H9 (cell line): ENCODE data around the gene ZNF213. TPM values are rescaled to one million over a fixed set of nuclear protein-coding genes. Genes with fewer than 3 reads are reported as not detected.

Source experiments
- DNase-seq: peaks from one replicate; pipeline ENCODE4 v3.0.0-alpha.2; 2017
- H2AFZ ChIP-seq: one replicate; pipeline ENCODE4 v1.6.1; 2013; ENCODE audit warnings: mild to moderate bottlenecking, low read length, control low read depth, moderate library complexity
- H2AK5ac ChIP-seq: 2 replicates; pipeline ENCODE4 v1.6.1; 2013; ENCODE audit warnings: low read length, control low read depth, mixed read lengths; ENCODE audit not compliant: insufficient read length
- H2BK120ac ChIP-seq: one replicate; pipeline ENCODE4 v1.6.1; 2013; ENCODE audit warnings: low read depth, mild to moderate bottlenecking, low read length, control low read depth, inconsistent platforms; ENCODE audit not compliant: poor library complexity, severe bottlenecking
- H2BK12ac ChIP-seq: 2 replicates; pipeline ENCODE4 v1.6.1; 2013; ENCODE audit warnings: low read length, control low read depth, mixed read lengths, low read depth; ENCODE audit not compliant: insufficient read length
- H2BK15ac ChIP-seq: 2 replicates; pipeline ENCODE4 v1.6.1; 2013; ENCODE audit warnings: low read depth, low read length, control low read depth
- H2BK20ac ChIP-seq: one replicate; pipeline ENCODE4 v1.6.1; 2013; ENCODE audit warnings: low read depth, mild to moderate bottlenecking, low read length, control low read depth, inconsistent platforms; ENCODE audit not compliant: poor library complexity, severe bottlenecking
- H2BK5ac ChIP-seq: 2 replicates; pipeline ENCODE4 v1.6.1; 2013; ENCODE audit warnings: low read length, control low read depth, mixed read lengths; ENCODE audit not compliant: insufficient read length
- H3K14ac ChIP-seq: 2 replicates; pipeline ENCODE4 v1.6.1; 2013; ENCODE audit warnings: low read length, control low read depth; ENCODE audit not compliant: insufficient read depth
- H3K18ac ChIP-seq: 2 replicates; pipeline ENCODE4 v1.6.1; 2013; ENCODE audit warnings: low read depth, mild to moderate bottlenecking, mixed read lengths, low read length, control low read depth; ENCODE audit not compliant: insufficient read length
- H3K23ac ChIP-seq: 2 replicates; pipeline ENCODE4 v1.6.1; 2013; ENCODE audit warnings: low read length, control low read depth, mixed read lengths, low read depth; ENCODE audit not compliant: insufficient read length
- H3K23me2 ChIP-seq: 2 replicates; pipeline ENCODE4 v1.6.1; 2013; ENCODE audit warnings: low read depth, mild to moderate bottlenecking, mixed read lengths, low read length, control low read depth; ENCODE audit not compliant: insufficient read length, poor library complexity, severe bottlenecking
- H3K27ac ChIP-seq: 2 replicates; pipeline ENCODE4 v1.5.1; 2013; ENCODE audit warnings: low read length, control low read depth, mixed read lengths, low read depth; ENCODE audit not compliant: insufficient read length
- H3K27me3 ChIP-seq: 2 replicates; pipeline ENCODE4 v1.6.1; 2013; ENCODE audit warnings: low read length, control low read depth, inconsistent platforms; ENCODE audit not compliant: insufficient read depth
- H3K4ac ChIP-seq: 2 replicates; pipeline ENCODE4 v1.6.1; 2013; ENCODE audit warnings: low read depth, mild to moderate bottlenecking, control low read depth, inconsistent platforms, low read length, moderate library complexity
- H3K4me1 ChIP-seq: 2 replicates; pipeline ENCODE4 v1.6.1; 2013; ENCODE audit warnings: low read length, control low read depth, inconsistent platforms; ENCODE audit not compliant: insufficient read depth
- H3K4me2 ChIP-seq: 2 replicates; pipeline ENCODE4 v1.6.1; 2013; ENCODE audit warnings: low read length, control low read depth, mixed read lengths; ENCODE audit not compliant: insufficient read length, insufficient read depth
- H3K56ac ChIP-seq: 2 replicates; pipeline ENCODE4 v1.6.1; 2013; ENCODE audit warnings: low read depth, mild to moderate bottlenecking, mixed read lengths, low read length, control low read depth; ENCODE audit not compliant: insufficient read length
- H3K79me1 ChIP-seq: 2 replicates; pipeline ENCODE4 v1.6.1; 2013; ENCODE audit warnings: low read depth, mild to moderate bottlenecking, moderate library complexity, low read length, control low read depth, inconsistent platforms; ENCODE audit not compliant: insufficient read depth, poor library complexity, severe bottlenecking
- H3K79me2 ChIP-seq: 2 replicates; pipeline ENCODE4 v1.6.1; 2013; ENCODE audit warnings: low read length, control low read depth, inconsistent platforms; ENCODE audit not compliant: insufficient read depth
- H3K9ac ChIP-seq: 2 replicates; pipeline ENCODE4 v1.6.1; 2013; ENCODE audit warnings: low read length, control low read depth, mixed read lengths; ENCODE audit not compliant: insufficient read length; ENCODE audit errors: extremely low read depth
- H3K9me3 ChIP-seq: one replicate; pipeline ENCODE4 v1.6.1; 2013; ENCODE audit warnings: low read depth, low read length, inconsistent platforms; ENCODE audit not compliant: control insufficient read depth
- H3T11ph ChIP-seq: one replicate; pipeline ENCODE4 v1.6.1; 2013; ENCODE audit warnings: mild to moderate bottlenecking, low read length, control low read depth, inconsistent platforms
- H4K20me1 ChIP-seq: one replicate; pipeline ENCODE4 v1.6.1; 2013; ENCODE audit not compliant: control insufficient read depth, insufficient read length, insufficient read depth
- H4K5ac ChIP-seq: 2 replicates; pipeline ENCODE4 v1.6.1; 2013; ENCODE audit warnings: low read depth, mild to moderate bottlenecking, mixed read lengths, low read length, control low read depth; ENCODE audit not compliant: insufficient read length
- H4K8ac ChIP-seq: replicated peaks from 2 replicates; pipeline ENCODE4 v1.6.1; 2013; ENCODE audit warnings: low read length, control low read depth, mixed read lengths, low read depth; ENCODE audit not compliant: insufficient read length
- H4K91ac ChIP-seq: 2 replicates; pipeline ENCODE4 v1.6.1; 2013; ENCODE audit warnings: low read depth, mild to moderate bottlenecking, moderate library complexity, mixed read lengths, low read length, control low read depth; ENCODE audit not compliant: insufficient read length
- H3K27ac Mint-ChIP-seq, 3 experiments: 2 replicates in 2 of 3; 3 replicates in 1 of 3; pipeline ENCODE4 v1.8.0; 2020 to 2021; ENCODE audit warnings: mixed read lengths in 3 of 3, mild to moderate bottlenecking in 1 of 3, moderate library complexity in 1 of 3
- H3K27me3 Mint-ChIP-seq: 2 replicates; pipeline ENCODE4 v1.8.0; 2021; ENCODE audit warnings: low read depth, mild to moderate bottlenecking, moderate library complexity, mixed read lengths
- H3K36me3 Mint-ChIP-seq, 3 experiments: 2 replicates in 2 of 3; 3 replicates in 1 of 3; pipeline ENCODE4 v1.8.0; 2020 to 2021; ENCODE audit warnings: low read depth in 3 of 3, mixed read lengths in 3 of 3; ENCODE audit not compliant: insufficient read depth in 1 of 3
- H3K4me1 Mint-ChIP-seq, 2 experiments: 2 replicates each; pipeline ENCODE4 v1.8.0; 2020; ENCODE audit warnings: mixed read lengths in 2 of 2
- H3K4me3 Mint-ChIP-seq, 2 experiments: 2 replicates in 1 of 2; 3 replicates in 1 of 2; pipeline ENCODE4 v1.8.0; 2020 to 2021; ENCODE audit warnings: mild to moderate bottlenecking in 2 of 2, mixed read lengths in 2 of 2, moderate library complexity in 1 of 2
- H3K9me3 Mint-ChIP-seq, 2 experiments: 2 replicates in 1 of 2; 3 replicates in 1 of 2; pipeline ENCODE4 v1.8.0; 2020; ENCODE audit warnings: mild to moderate bottlenecking in 2 of 2, mixed read lengths in 2 of 2, moderate library complexity in 1 of 2
- CTCF ChIP-seq: fragments of 200-600 bp; sonication (generic); conservative IDR thresholded peaks from 3 replicates; pipeline ENCODE4 v1.8.0; 2021; ENCODE audit warnings: antibody characterized with exemption, mild to moderate bottlenecking
- WGBS: extraction: QIAGEN DNeasy Blood & Tissue Kit; methylation state at CpG from one replicate; pipeline ENCODE4 v1.1.7; 2013; ENCODE audit warnings: missing lambda C conversion rate, low lambda C conversion rate, mixed read lengths; ENCODE audit not compliant: insufficient read length; ENCODE audit errors: extremely low coverage; 5-methylcytosine and 5-hydroxymethylcytosine counted together
- total RNA-seq: library from RNA; stranded (reverse); gene quantifications from 2 replicates; pipeline ENCODE4 v1.2.1, GENCODE V29; 2021

ZNF213 gene
- total RNA-seq, 1 experiment from 2014 or later = 6.4 TPM

- Histone ChIP-seq H2AFZ (peak within 1 kb of the TSS; percentile 87), H3K4me1 (no peaks in the 10 kb centered on the region), H2BK5ac (no peak within 1 kb of the TSS), H3T11ph (no peak within 1 kb of the TSS), H2AK5ac (no peak within 1 kb of the TSS), H2BK20ac (no peak within 1 kb of the TSS), H3K4ac (no peak within 1 kb of the TSS), H3K56ac (no peak within 1 kb of the TSS), H2BK15ac (no peak within 1 kb of the TSS), H3K23me2 (peaks cover 39% of the 10 kb centered on the region), H3K9ac (peak within 1 kb of the TSS; percentile 57), H2BK120ac (no peak within 1 kb of the TSS), H3K79me2 (no peaks in the 10 kb centered on the region), H4K8ac (no peak within 1 kb of the TSS), H3K27me3 (peaks cover 2% of the 10 kb centered on the region; the same call in 1 of the 2 replicates), H3K14ac (no peak within 1 kb of the TSS), H3K4me2 (peak within 1 kb of the TSS; percentile 92), H3K23ac (no peak within 1 kb of the TSS), H3K27ac (no peak within 1 kb of the TSS), H4K20me1 (no peaks in the 10 kb centered on the region), H2BK12ac (no peak within 1 kb of the TSS), H4K5ac (no peak within 1 kb of the TSS), H4K91ac (no peak within 1 kb of the TSS), H3K18ac (peak within 1 kb of the TSS; percentile 57), H3K79me1 (no peaks in the 10 kb centered on the region), H3K9me3 (no peaks in the 10 kb centered on the region)
- H3K4me1 Mint-ChIP-seq = peaks cover 25 to 32% of the 10 kb centered on the region in 2 experiments
- no peak for TF ChIP-seq CTCF
- H3K36me3 Mint-ChIP-seq = no peaks in the 10 kb centered on the region; a peak in 2 of 7 replicates
- peaks cover 3 to 6% of the 10 kb centered on the region in 2 experiments; a peak in 4 of 5 replicates for H3K9me3 Mint-ChIP-seq
- H3K27me3 Mint-ChIP-seq = peaks cover 61% of the 10 kb centered on the region
- no CpG with 5 or more reads among the region's 51 CpGs for WGBS
- peak; percentile 76 for DNase-seq
- peak within 1 kb of the TSS; percentile 93 to 98 for H3K4me3 Mint-ChIP-seq
- H3K27ac Mint-ChIP-seq = peak within 1 kb of the TSS; percentile 66 to 87 (median 77); a peak in 4 of 7 replicates
Measured at GRCh38 chr16:3187798-3188674, 53.2 kb downstream of the ZNF213 start, which contains the start of gene OR1F1. TSS of gene OR1F1 (plus strand) at chr16:3188204.
